ENCODE measurements around the gene FZR1.
"Not testable (repeated sequence)": the region's sequence is repeated elsewhere in the genome, so short reads cannot be mapped to it uniquely, and the experiment has no call there.

FZR1 gene

GRCh38 chr19:3575260-3575741 lies 69.2 kb downstream of the FZR1 start:
- H3K36me3 ChIP-seq (ENCODE audit: control insufficient read depth in 1 of 2, insufficient read depth in 2 of 2, low read length in 2 of 2) = no peaks in the 10 kb centered on the region
- no peaks in the 10 kb centered on the region for H3K27me3 ChIP-seq (ENCODE audit: low read depth, low read length)
- peaks cover 0 to 27% of the 10 kb centered on the region in 2 donors for H3K4me1 ChIP-seq (ENCODE audit: control insufficient read depth in 1 of 2, insufficient read depth in 2 of 2, low read length in 2 of 2)
- H3K27ac ChIP-seq (ENCODE audit: low read length) = no peak overlapping the region
- H3K4me3 ChIP-seq (ENCODE audit: low read depth in 1 of 2, low read length in 2 of 2) = no peak overlapping the region
- no peaks in the 10 kb centered on the region for H3K9me3 ChIP-seq (ENCODE audit: control insufficient read depth in 1 of 2, low read length in 2 of 2)

- Histone ChIP-seq H3K27ac (ENCODE audit: low read length) (no peak overlapping the region), H3K27me3 (ENCODE audit: low read depth, low read length) (no peaks in the 10 kb centered on the region), H3K4me1 (ENCODE audit: control insufficient read depth in 1 of 2, insufficient read depth in 2 of 2, low read length in 2 of 2) (peaks cover 0 to 32% of the 10 kb centered on the region in 2 donors), H3K9me3 (ENCODE audit: control insufficient read depth in 1 of 2, low read length in 2 of 2) (no peaks in the 10 kb centered on the region), H3K4me3 (ENCODE audit: low read depth in 1 of 2, low read length in 2 of 2) (peak overlapping the region; percentile 46 to 66), H3K36me3 (ENCODE audit: control insufficient read depth in 1 of 2, insufficient read depth in 2 of 2, low read length in 2 of 2) (no peaks in the 10 kb centered on the region)
Measured at GRCh38 chr19:3575949-3576673, 70.0 kb downstream of the FZR1 start.

- Histone ChIP-seq H3K27me3 (ENCODE audit: low read depth, low read length) (no peaks in the 10 kb centered on the region), H3K9me3 (ENCODE audit: control insufficient read depth in 1 of 2, low read length in 2 of 2) (no peaks in the 10 kb centered on the region), H3K4me1 (ENCODE audit: control insufficient read depth in 1 of 2, insufficient read depth in 2 of 2, low read length in 2 of 2) (peaks cover 0 to 32% of the 10 kb centered on the region in 2 donors), H3K27ac (ENCODE audit: low read length) (no peak overlapping the region), H3K4me3 (ENCODE audit: low read depth in 1 of 2, low read length in 2 of 2) (peak overlapping the region; percentile 46 to 66), H3K36me3 (ENCODE audit: control insufficient read depth in 1 of 2, insufficient read depth in 2 of 2, low read length in 2 of 2) (no peaks in the 10 kb centered on the region)
Measured at GRCh38 chr19:3576696-3577443, 70.8 kb downstream of the FZR1 start.

GRCh38 chr19:3577723-3578344 lies 71.7 kb downstream of the FZR1 start:
- H3K27ac ChIP-seq (ENCODE audit: low read length) = no peak overlapping the region
- H3K4me3 ChIP-seq (ENCODE audit: low read depth in 1 of 2, low read length in 2 of 2) = no peak overlapping the region
- H3K27me3 ChIP-seq (ENCODE audit: low read depth, low read length) = no peaks in the 10 kb centered on the region
- H3K4me1 ChIP-seq (ENCODE audit: control insufficient read depth in 1 of 2, insufficient read depth in 2 of 2, low read length in 2 of 2) = peaks cover 0 to 32% of the 10 kb centered on the region in 2 donors
- no peaks in the 10 kb centered on the region for H3K9me3 ChIP-seq (ENCODE audit: control insufficient read depth in 1 of 2, low read length in 2 of 2)
- H3K36me3 ChIP-seq (ENCODE audit: control insufficient read depth in 1 of 2, insufficient read depth in 2 of 2, low read length in 2 of 2) = no peaks in the 10 kb centered on the region

- Histone ChIP-seq H3K9me3 (ENCODE audit: control insufficient read depth in 1 of 2, low read length in 2 of 2) (no peaks in the 10 kb centered on the region), H3K4me1 (ENCODE audit: control insufficient read depth in 1 of 2, insufficient read depth in 2 of 2, low read length in 2 of 2) (peaks cover 0 to 29% of the 10 kb centered on the region in 2 donors), H3K36me3 (ENCODE audit: control insufficient read depth in 1 of 2, insufficient read depth in 2 of 2, low read length in 2 of 2) (no peaks in the 10 kb centered on the region), H3K27me3 (ENCODE audit: low read depth, low read length) (no peaks in the 10 kb centered on the region), H3K27ac (ENCODE audit: low read length) (no peak overlapping the region), H3K4me3 (ENCODE audit: low read depth in 1 of 2, low read length in 2 of 2) (no peak overlapping the region)
Measured at GRCh38 chr19:3578390-3578789, 72.3 kb downstream of the FZR1 start.

GRCh38 chr19:3580156-3580934 lies 74.2 kb downstream of the FZR1 start:
- Histone ChIP-seq H3K4me3 (ENCODE audit: low read depth in 1 of 2, low read length in 2 of 2) (no peak overlapping the region), H3K27me3 (ENCODE audit: low read depth, low read length) (no peaks in the 10 kb centered on the region), H3K9me3 (ENCODE audit: control insufficient read depth in 1 of 2, low read length in 2 of 2) (no peaks in the 10 kb centered on the region), H3K27ac (ENCODE audit: low read length) (peak overlapping the region; percentile 50), H3K4me1 (ENCODE audit: control insufficient read depth in 1 of 2, insufficient read depth in 2 of 2, low read length in 2 of 2) (peaks cover 0 to 23% of the 10 kb centered on the region in 2 donors), H3K36me3 (ENCODE audit: control insufficient read depth in 1 of 2, insufficient read depth in 2 of 2, low read length in 2 of 2) (no peaks in the 10 kb centered on the region)

GRCh38 chr19:3581792-3582191 lies 75.7 kb downstream of the FZR1 start:
- not testable (repeated sequence) for H3K36me3 ChIP-seq (ENCODE audit: control insufficient read depth in 1 of 2, insufficient read depth in 2 of 2, low read length in 2 of 2); H3K4me3 ChIP-seq (ENCODE audit: low read depth in 1 of 2, low read length in 2 of 2); H3K9me3 ChIP-seq (ENCODE audit: control insufficient read depth in 1 of 2, low read length in 2 of 2); H3K27ac ChIP-seq (ENCODE audit: low read length); H3K27me3 ChIP-seq (ENCODE audit: low read depth, low read length)
- H3K4me1 ChIP-seq (ENCODE audit: control insufficient read depth in 1 of 2, insufficient read depth in 2 of 2, low read length in 2 of 2) = peaks cover 0 to 18% of the 10 kb centered on the region in 2 donors

GRCh38 chr19:3584036-3584802 lies 78.1 kb downstream of the FZR1 start:
- H3K4me1 ChIP-seq (ENCODE audit: control insufficient read depth in 1 of 2, insufficient read depth in 2 of 2, low read length in 2 of 2) = peaks cover 0 to 18% of the 10 kb centered on the region in 2 donors
- not testable (repeated sequence) for H3K9me3 ChIP-seq (ENCODE audit: control insufficient read depth in 1 of 2, low read length in 2 of 2); H3K27ac ChIP-seq (ENCODE audit: low read length); H3K36me3 ChIP-seq (ENCODE audit: control insufficient read depth in 1 of 2, insufficient read depth in 2 of 2, low read length in 2 of 2); H3K27me3 ChIP-seq (ENCODE audit: low read depth, low read length); H3K4me3 ChIP-seq (ENCODE audit: low read depth in 1 of 2, low read length in 2 of 2)

GRCh38 chr19:3585301-3586126 lies 79.4 kb downstream of the FZR1 start, which contains the start of gene GIPC3:
Gene GIPC3 (plus strand): TSS chr19:3585478. CDS start chr19:3585598, 120 bp downstream.
- Histone ChIP-seq H3K27ac (ENCODE audit: low read length) (no peak within 1 kb of the TSS), H3K9me3 (ENCODE audit: control insufficient read depth in 1 of 2, low read length in 2 of 2) (no peaks in the 10 kb centered on the region), H3K36me3 (ENCODE audit: control insufficient read depth in 1 of 2, insufficient read depth in 2 of 2, low read length in 2 of 2) (no peaks in the 10 kb centered on the region), H3K27me3 (ENCODE audit: low read depth, low read length) (no peaks in the 10 kb centered on the region), H3K4me3 (ENCODE audit: low read depth in 1 of 2, low read length in 2 of 2) (peak within 1 kb of the TSS in 1 of 2 donors; percentile 47), H3K4me1 (ENCODE audit: control insufficient read depth in 1 of 2, insufficient read depth in 2 of 2, low read length in 2 of 2) (peaks cover 0 to 15% of the 10 kb centered on the region in 2 donors)
